Lung (tissue), 12 donors: ENCODE results near the gene LIPC. TPM values are rescaled to one million over a fixed set of nuclear protein-coding genes. Genes with fewer than 3 reads are reported as not detected.
A peak's percentile ranks its signal among the peaks of the same experiment; 100 is the strongest.

Experiments used
- ATAC-seq: fragments of 200-7000 bp; cut with Tn5 transposase; one replicate; pipeline ENCODE4 v1.9.1; 2020; ENCODE audit warnings: moderate number of reproducible peaks; ENCODE audit not compliant: insufficient read depth, low FRiP score
- DNase-seq, 3 donors: peaks; one replicate each; pipeline ENCODE4 v3.0.0-alpha.2; 2013 to 2017
- H3K27ac ChIP-seq, 2 donors: one replicate each; pipeline ENCODE4 v1.5.1; 2013; ENCODE audit warnings: mild to moderate bottlenecking in 2 of 2, moderate library complexity in 2 of 2, control low read depth in 1 of 2, inconsistent platforms in 1 of 2, low read depth in 1 of 2, low read length in 1 of 2
- H3K27me3 ChIP-seq, 3 donors: one replicate each; pipeline ENCODE4 v1.5.1; 2013; ENCODE audit warnings: low read length in 2 of 3; ENCODE audit not compliant: control insufficient read depth in 3 of 3, insufficient read depth in 3 of 3
- H3K36me3 ChIP-seq, 4 donors: one replicate each; pipeline ENCODE4 v1.5.1; 2013; ENCODE audit warnings: low read length in 4 of 4, mild to moderate bottlenecking in 1 of 4, moderate library complexity in 1 of 4; ENCODE audit not compliant: control insufficient read depth in 4 of 4, insufficient read depth in 4 of 4
- H3K4me1 ChIP-seq, 5 donors: one replicate each; pipeline ENCODE4 v1.5.1; 2013; ENCODE audit warnings: low read length in 5 of 5, mild to moderate bottlenecking in 2 of 5, moderate library complexity in 1 of 5; ENCODE audit not compliant: control insufficient read depth in 5 of 5, insufficient read depth in 5 of 5
- H3K4me3 ChIP-seq: one replicate; pipeline ENCODE4 v1.5.1; 2013; ENCODE audit warnings: mild to moderate bottlenecking, control low read depth, moderate library complexity
- H3K9ac ChIP-seq, 2 donors: one replicate each; pipeline ENCODE4 v1.5.1; 2013; ENCODE audit warnings: low read length in 2 of 2, control low read depth in 1 of 2; ENCODE audit not compliant: insufficient read depth in 1 of 2
- H3K9me3 ChIP-seq, 4 donors: one replicate each; pipeline ENCODE4 v1.5.1; 2013; ENCODE audit warnings: low read length in 3 of 4, mild to moderate bottlenecking in 1 of 4, moderate library complexity in 1 of 4; ENCODE audit not compliant: control insufficient read depth in 4 of 4, insufficient read depth in 3 of 4
- CTCF ChIP-seq: IDR thresholded peaks from 2 replicates; pipeline ENCODE4 v1.5.1; 2012; ENCODE audit warnings: mild to moderate bottlenecking; ENCODE audit errors: control extremely low read depth, extremely low read depth
- WGBS, 2 donors: extraction: QIAGEN DNeasy Blood & Tissue Kit; methylation state at CpG; one replicate each; pipeline ENCODE4 v1.1.7; 2013; 5-methylcytosine and 5-hydroxymethylcytosine counted together
- polyA plus RNA-seq, 2 donors: library from polyadenylated mRNA; stranded (reverse); fragments of 200-250 nt; gene quantifications; one replicate each; pipeline ENCODE4 v1.2.1, GENCODE V29; 2013
- total RNA-seq, 2 donors: library from RNA; depleted of rRNA in 1 of 2; stranded (reverse); fragments of >200 nt in 1 of 2; gene quantifications; one replicate each; pipeline ENCODE4 v1.2.1, GENCODE V29; 2014 to 2021
- donor health status: control.
- donor health status: control.
- donor health status: Bipolar disorder and iron deficiency.
- donor health status: healthy.
- donor health status: DM: yes; HTN: yes; CAD: no.

LIPC gene
- total and polyA plus RNA-seq, 4 donors = 0.20 to 0.57 (median 0.40) TPM

DNA sequence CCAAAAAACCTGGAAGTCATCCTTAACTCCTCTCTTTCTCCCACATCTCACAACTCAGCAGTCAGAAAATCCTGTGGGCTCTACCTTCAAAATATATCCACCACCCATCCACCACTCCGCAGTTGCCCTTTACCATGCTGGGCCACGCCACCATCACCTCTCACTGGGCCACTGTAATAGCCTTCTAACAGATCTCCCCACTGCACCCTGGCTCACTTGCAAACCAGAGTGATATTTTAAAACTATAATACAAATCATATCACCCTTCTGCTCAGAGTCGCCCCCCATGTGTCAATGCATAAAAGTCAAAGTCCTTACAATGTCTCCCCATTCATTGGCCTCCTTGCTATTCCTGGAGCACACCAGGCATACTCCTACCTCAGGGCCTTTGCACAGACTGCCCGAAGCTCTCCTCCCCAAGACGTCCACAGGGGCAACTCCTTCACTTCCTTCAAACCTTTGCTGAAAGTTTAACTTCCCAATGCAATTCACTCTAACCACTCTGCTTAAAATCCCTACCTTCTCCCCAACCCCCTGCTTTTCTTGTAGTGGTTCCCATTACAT is 1.5 kb upstream of the LIPC start:
- TF ChIP-seq CTCF = no peak
- no peaks in the 10 kb centered on the region for H3K36me3 ChIP-seq
- no peaks in the 10 kb centered on the region for H3K27me3 ChIP-seq
- no peak overlapping the region for H3K9ac ChIP-seq
- no peak overlapping the region for H3K4me3 ChIP-seq
- WGBS, 2 donors = 92 to 97% methylated on average over 5 of the region's 5 CpGs
- H3K27ac ChIP-seq = no peak overlapping the region
- ATAC-seq (no peak), DNase-seq (no peak)
- no peaks in the 10 kb centered on the region for H3K9me3 ChIP-seq
- H3K4me1 ChIP-seq = peaks cover 0 to 19% (median 0%) of the 10 kb centered on the region in 5 donors

DNA sequence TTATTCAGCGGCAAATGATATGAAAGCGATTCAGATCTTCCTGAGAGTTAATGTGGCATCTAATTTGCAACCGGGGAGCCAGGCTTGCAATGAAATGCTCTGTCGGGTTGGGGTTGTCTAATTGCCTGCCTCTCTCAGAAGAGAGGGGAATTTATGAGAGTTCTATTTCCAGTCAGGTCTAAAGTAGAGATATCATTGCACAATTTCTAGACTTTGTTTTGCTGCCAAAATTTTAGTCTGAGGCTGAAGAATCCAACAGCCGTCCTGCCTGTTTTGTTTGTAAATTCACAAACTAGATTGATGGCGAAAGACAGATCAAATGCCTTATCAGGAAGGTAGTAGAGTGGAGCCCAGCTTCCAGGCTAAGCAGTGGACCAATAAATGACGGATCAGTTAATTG is 610 bp downstream of the LIPC start:
- Histone ChIP-seq H3K27me3 (no peaks in the 10 kb centered on the region), H3K4me1 (peaks cover 0 to 10% (median 0%) of the 10 kb centered on the region in 5 donors), H3K9ac (no peak overlapping the region), H3K9me3 (no peaks in the 10 kb centered on the region), H3K27ac (no peak overlapping the region), H3K36me3 (no peaks in the 10 kb centered on the region), H3K4me3 (no peak overlapping the region)
- DNase-seq = peak in 2 of 3 donors; percentile 42 to 69
- TF ChIP-seq CTCF = no peak
- peak; percentile 41 for ATAC-seq
- 64 to 76% methylated on average over 7 of the region's 7 CpGs for WGBS, 2 donors

- no peak for TF ChIP-seq CTCF
Measured at GRCh38 chr15:58433597-58434333, 2.0 kb downstream of the LIPC start.

More at GRCh38 chr15:58433597-58434333, 2.0 kb downstream of the LIPC start:
- Histone ChIP-seq H3K27ac (no peak overlapping the region), H3K9ac (no peak overlapping the region), H3K9me3 (no peaks in the 10 kb centered on the region), H3K4me1 (peaks cover 0 to 10% (median 0%) of the 10 kb centered on the region in 5 donors), H3K36me3 (no peaks in the 10 kb centered on the region), H3K4me3 (no peak overlapping the region), H3K27me3 (no peaks in the 10 kb centered on the region)
- ATAC-seq (no peak), DNase-seq (no peak)
- 69 to 77% methylated on average over 4 of the region's 4 CpGs for whole genome bisulfite sequencing, 2 donors
